Ascending aorta (tissue), 2 donors: ENCODE data around the gene COG6. TPM values are rescaled to one million over a fixed set of nuclear protein-coding genes. Genes with fewer than 3 reads are reported as not detected.

ENCODE experiments used
- DNase-seq, 2 donors: peaks; one replicate each; pipeline ENCODE4 v3.0.0-alpha.2; 2019; ENCODE audit warnings: low spot score in 2 of 2
- H3K27ac ChIP-seq, 2 donors: fragments of 200-600 bp; sonication (generic); one replicate each; pipeline ENCODE4 v1.5.1; 2016 to 2017; ENCODE audit warnings: mild to moderate bottlenecking in 1 of 2
- H3K27me3 ChIP-seq: fragments of 200-600 bp; sonication (generic); one replicate; pipeline ENCODE4 v1.5.1; 2017
- H3K36me3 ChIP-seq, 2 donors: fragments of 200-600 bp; sonication (generic); one replicate each; pipeline ENCODE4 v1.5.1; 2016
- H3K4me1 ChIP-seq, 2 donors: fragments of 200-600 bp; sonication (generic); one replicate each; pipeline ENCODE4 v1.5.1; 2016 to 2017; ENCODE audit warnings: mild to moderate bottlenecking in 1 of 2
- H3K4me3 ChIP-seq, 2 donors: fragments of 200-600 bp; sonication (generic); one replicate each; pipeline ENCODE4 v1.5.1; 2016 to 2017; ENCODE audit warnings: mild to moderate bottlenecking in 1 of 2
- H3K9me3 ChIP-seq, 2 donors: fragments of 200-600 bp; sonication (generic); one replicate each; pipeline ENCODE4 v1.5.1; 2016
- CTCF ChIP-seq, 3 experiments: fragments of 200-600 bp in 2 of 3; fragments of 450-650 bp in 1 of 3; sonication (generic) in 2 of 3; IDR thresholded peaks; one replicate each; pipeline ENCODE4 v1.5.1; 2016 to 2019; ENCODE audit warnings: antibody characterized with exemption in 3 of 3, mild to moderate bottlenecking in 1 of 3, moderate library complexity in 1 of 3
- intact Hi-C: fragments of 100-400 bp; cut with DNase I; formaldehyde crosslinking; loops from one replicate; pipeline ENCODE4 v1.15.1; 2023
- total RNA-seq: library from RNA; depleted of rRNA; stranded (reverse); fragments of >200 nt; gene quantifications from one replicate; pipeline ENCODE4 v1.1.0, GENCODE V29; 2016

The COG6 gene
- total RNA-seq, 1 donor from 2014 or later: 8.6 TPM

DNA sequence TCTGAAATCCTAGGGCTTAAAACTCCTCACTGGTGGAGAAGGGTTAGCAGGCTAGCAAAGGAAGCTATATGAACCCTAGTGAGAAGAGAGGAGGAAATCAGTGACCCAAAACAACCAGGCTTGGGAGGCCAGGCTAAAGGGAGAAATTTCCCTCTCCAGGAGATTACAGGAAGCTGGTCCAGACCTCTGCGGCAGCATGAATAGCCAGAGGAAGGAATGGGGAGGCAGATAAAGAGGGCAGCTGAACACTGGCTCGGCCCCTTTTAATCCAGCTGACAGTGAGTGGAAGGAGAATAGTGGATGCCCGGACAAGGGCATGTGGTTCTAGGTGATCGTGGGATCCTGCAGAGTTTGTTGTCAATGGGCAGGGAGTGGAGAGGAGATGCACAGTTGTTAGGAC, 130.6 kb downstream of the COG6 start:
- DNase-seq: no peak
- H3K4me1 ChIP-seq: no peaks in the 10 kb centered on the region
- no peaks in the 10 kb centered on the region for H3K36me3 ChIP-seq
- TF ChIP-seq CTCF (IDR thresholded peaks at IDR 0.05): no peak
- H3K9me3 ChIP-seq: peaks cover 3 to 7% of the 10 kb centered on the region in 2 donors
- intact Hi-C loops: no loop called here
- no peak overlapping the region for H3K4me3 ChIP-seq
- no peaks in the 10 kb centered on the region for H3K27me3 ChIP-seq
- H3K27ac ChIP-seq: no peak overlapping the region

GRCh38 chr13:39787086-39787487, 131.6 kb downstream of the COG6 start:
- Histone ChIP-seq H3K27ac (no peak overlapping the region), H3K36me3 (no peaks in the 10 kb centered on the region), H3K4me3 (no peak overlapping the region), H3K9me3 (peaks cover 3 to 7% of the 10 kb centered on the region in 2 donors), H3K27me3 (no peaks in the 10 kb centered on the region), H3K4me1 (no peaks in the 10 kb centered on the region)
- intact Hi-C loops: no loop called here
- no peak for DNase-seq
- TF ChIP-seq CTCF (IDR thresholded peaks at IDR 0.05): no peak

GRCh38 chr13:39788102-39788501, 132.6 kb downstream of the COG6 start:
- no peak for TF ChIP-seq CTCF (IDR thresholded peaks at IDR 0.05)
- no peaks in the 10 kb centered on the region for H3K36me3 ChIP-seq
- DNase-seq: no peak
- H3K27me3 ChIP-seq: no peaks in the 10 kb centered on the region
- peaks cover 3 to 7% of the 10 kb centered on the region in 2 donors for H3K9me3 ChIP-seq
- H3K27ac ChIP-seq: no peak overlapping the region
- no peaks in the 10 kb centered on the region for H3K4me1 ChIP-seq
- intact Hi-C loops: no loop called here
- no peak overlapping the region for H3K4me3 ChIP-seq

DNA sequence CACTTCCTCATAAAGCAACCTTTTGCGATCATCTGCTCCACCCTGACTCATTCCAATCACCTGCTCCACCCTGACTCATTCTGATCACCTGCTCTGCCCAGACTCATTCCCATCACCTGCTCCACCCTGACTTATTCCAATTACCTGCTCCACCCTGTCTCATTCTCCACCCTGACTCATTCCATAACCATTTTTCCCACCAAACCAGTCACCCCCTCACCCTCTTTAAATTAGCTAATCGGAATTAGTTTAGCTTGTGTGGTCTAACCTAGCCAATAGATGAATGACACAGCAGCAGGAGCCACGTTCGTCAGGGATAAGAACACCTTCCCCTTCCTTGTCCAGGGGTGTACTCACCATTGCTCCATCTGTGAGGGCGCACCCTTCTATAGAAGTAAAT, 134.0 kb downstream of the COG6 start:
- TF ChIP-seq CTCF (IDR thresholded peaks at IDR 0.05): no peak
- Histone ChIP-seq H3K4me3 (no peak overlapping the region), H3K4me1 (no peaks in the 10 kb centered on the region), H3K27me3 (no peaks in the 10 kb centered on the region), H3K36me3 (no peaks in the 10 kb centered on the region), H3K9me3 (peaks cover 3 to 7% of the 10 kb centered on the region in 2 donors), H3K27ac (no peak overlapping the region)
- no peak for DNase-seq
- intact Hi-C loops: no loop called here

Other genes starting within 250 kb of the COG6 start
- 69.4 TPM for gene LHFPL6, start 52.5 kb upstream of the COG6 start, total RNA-seq